GM21390 (cell line): ENCODE results near the gene HOXB3.
A peak's percentile ranks its signal among the peaks of the same experiment; 100 is the strongest.

Experiments
- ATAC-seq: cut with Tn5 transposase; IDR thresholded peaks from one replicate; pipeline ENCODE4 v1.9.1; 2021; ENCODE audit not compliant: unreplicated experiment

HOXB3 gene

GRCh38 chr17:48588528-48588927 lies 1.5 kb downstream of the HOXB3 start:
- no peak for ATAC-seq

- no peak for ATAC-seq
Measured at GRCh38 chr17:48588074-48588415, 2.0 kb downstream of the HOXB3 start.

DNA sequence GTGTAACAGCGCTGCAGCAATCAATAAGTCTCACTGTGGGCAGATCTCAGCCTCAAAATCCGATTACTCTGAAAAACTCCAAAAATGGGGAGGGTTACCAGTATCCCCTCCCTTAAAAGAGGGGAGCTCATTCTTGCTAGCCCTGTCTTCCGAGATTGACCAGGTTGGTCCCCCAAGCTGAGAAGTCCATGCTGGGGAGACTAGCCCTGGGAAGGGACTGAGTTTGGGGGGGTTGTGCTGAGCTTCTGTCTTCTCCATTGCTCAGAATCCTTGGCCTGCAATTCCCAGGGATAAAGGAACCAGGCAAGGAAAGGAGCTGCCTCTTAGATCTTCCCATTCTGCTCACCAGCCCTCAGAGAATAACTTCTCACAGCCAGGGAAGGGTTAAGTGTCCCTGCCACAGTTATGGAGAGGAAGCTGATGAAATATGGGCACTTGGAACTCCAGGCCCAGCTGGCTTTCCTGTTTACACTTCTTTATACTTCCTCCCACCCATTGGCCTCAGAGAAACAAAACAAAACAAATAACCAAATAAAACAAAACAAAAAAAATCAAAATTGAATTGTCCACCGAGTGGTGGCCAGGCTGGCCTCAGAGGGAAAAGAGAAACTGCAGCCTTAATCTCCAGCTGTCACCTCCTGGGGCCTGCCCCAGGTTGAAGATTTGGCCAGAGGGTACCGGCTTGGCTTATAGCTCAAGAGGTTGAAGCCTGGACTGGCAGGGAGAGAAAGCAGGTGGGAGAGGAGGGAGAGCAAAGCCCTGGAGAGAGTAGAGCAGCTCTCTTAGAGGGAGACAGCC lies 2.6 kb downstream of the HOXB3 start:
- ATAC-seq, result no peak

- ATAC-seq, result no peak
Measured at GRCh38 chr17:48586355-48587258, 3.4 kb downstream of the HOXB3 start.

- no peak for ATAC-seq
Measured at GRCh38 chr17:48584223-48584741, 5.8 kb downstream of the HOXB3 start.

- no peak for ATAC-seq
Measured at GRCh38 chr17:48583708-48584222, 6.3 kb downstream of the HOXB3 start.

DNA sequence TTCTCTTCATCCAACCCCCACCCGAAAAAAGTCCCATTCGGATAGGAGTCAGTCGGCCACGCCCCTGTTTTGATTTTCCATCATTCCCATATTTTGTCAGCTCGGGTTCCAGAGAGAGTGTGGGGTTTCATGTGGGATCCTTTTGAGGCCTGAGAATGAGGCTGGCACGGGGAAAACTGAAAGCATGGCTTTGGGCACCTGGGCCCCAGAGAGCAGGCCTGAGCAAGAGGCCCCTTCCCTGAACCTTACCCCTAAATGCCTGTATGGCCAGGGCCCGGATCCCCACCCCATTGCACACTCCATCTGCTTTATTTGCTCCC lies 7.3 kb downstream of the HOXB3 start:
- ATAC-seq, result no peak

DNA sequence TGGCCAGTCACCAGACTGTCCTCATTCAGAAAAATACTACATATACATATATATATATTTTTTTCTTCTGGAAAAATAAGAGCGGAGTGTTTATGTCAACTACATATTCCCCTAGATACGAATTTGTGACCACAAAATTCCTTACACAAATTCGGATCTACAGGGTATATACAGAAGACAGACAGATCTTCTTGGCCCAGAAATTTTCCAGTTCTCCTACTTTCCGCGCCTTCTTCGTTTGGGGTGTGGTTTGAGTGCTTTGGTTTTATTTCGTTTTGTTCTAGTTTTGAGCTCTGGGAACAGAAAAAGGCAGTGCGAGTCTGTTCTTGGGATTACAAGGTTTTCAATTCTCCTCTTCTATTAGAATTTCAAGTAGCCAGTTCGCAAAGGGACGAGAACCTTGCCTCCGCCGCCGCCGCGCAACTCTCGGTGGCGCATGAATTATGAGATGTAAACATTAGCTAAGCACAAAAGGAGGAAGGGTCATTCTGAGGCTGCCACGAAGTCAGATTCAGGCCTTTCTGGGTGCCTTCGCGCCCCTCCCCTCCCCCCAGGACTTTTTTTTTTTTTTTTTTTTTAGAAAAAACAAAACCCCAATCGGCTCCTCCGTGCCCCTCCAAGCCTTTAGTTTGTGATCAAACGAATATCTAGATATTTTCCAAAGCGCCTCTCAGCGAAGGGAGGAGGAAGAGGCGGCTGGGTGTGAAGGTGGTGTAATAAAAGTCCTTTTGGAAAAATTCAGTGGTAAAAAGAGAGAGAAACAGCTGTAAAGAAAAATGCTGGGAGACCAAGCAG lies 10.1 kb downstream of the HOXB3 start:
- ATAC-seq, result no peak

GRCh38 chr17:48579471-48579759 lies 10.6 kb downstream of the HOXB3 start:
- no peak for ATAC-seq

GRCh38 chr17:48578616-48579470 lies 11.2 kb downstream of the HOXB3 start:
- ATAC-seq, result peak; percentile 33

GRCh38 chr17:48577946-48578615 lies 12.0 kb downstream of the HOXB3 start, which contains the start of gene HOXB4:
Gene HOXB4 (minus strand): TSS chr17:48578350. CDS start chr17:48578319, 31 bp downstream.
- peak; percentile 41 for ATAC-seq

DNA sequence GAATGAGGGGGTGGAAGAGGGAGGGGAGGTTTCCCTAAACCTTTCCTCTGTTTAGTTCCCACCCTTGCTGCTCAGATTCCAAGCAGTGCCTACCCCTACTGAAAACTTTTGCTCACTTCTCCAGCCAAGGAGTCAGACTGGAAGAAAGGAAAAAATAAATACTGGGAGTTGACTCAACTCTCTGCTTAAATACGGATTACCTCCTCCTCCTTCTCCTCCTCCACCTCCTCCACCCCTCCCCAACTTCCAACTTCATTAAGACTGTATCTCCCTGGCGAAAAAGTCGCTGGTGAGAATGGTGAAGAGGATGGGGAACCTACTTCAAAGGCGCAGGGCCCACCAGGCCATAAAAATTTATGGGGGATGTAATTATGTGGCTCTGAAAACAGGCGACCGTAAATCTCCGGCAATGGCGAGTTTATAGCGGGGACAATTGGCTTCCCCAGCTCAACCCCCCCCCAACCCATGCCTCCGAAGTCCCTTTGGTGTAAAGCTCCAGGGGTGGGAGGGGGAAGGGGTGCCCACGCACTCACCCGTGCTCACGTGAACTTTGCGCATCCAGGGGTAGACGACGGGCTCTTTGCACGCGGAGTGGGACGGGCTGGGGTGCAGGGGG lies 12.6 kb downstream of the HOXB3 start:
- no peak for ATAC-seq

DNA sequence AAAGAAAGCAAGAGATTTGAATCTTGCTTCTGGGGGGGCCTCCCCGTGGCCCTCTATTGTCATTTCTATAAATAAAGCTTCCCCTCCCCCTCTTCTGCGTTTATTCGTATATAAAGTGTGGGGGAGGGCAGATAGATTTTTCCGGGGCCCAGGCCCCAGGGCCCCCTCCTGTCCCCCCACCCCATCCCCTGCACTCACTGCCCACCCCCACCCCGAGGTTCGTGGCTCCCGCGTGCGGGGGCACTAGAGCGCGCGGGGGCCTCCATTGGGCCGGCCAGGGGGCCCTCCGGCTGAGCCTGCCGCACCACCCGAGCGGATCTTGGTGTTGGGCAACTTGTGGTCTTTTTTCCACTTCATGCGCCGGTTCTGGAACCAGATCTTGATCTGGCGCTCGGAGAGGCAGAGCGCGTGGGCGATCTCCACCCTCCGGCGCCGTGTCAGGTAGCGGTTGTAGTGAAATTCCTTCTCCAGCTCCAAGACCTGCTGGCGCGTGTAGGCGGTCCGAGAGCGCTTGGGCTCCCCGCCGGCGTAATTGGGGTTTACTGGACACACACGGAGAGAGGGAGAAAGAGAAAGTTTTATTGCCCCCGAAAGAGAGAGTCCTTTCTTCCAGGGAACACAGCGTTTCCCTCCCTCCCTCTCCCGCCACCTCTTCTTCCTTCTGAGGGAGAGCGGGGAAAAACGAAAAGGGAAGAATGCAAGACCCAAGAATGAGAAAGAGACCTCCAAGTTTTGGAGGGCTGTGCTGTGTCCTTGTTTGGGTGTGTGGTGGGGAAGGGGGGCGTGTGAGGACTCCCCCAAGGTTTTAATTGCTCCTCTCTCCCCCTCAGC lies 13.3 kb downstream of the HOXB3 start:
- no peak for ATAC-seq

- no peak for ATAC-seq
Measured at GRCh38 chr17:48575673-48576478, 14.2 kb downstream of the HOXB3 start.

- ATAC-seq, result no peak
Measured at GRCh38 chr17:48575066-48575582, 14.9 kb downstream of the HOXB3 start.

DNA sequence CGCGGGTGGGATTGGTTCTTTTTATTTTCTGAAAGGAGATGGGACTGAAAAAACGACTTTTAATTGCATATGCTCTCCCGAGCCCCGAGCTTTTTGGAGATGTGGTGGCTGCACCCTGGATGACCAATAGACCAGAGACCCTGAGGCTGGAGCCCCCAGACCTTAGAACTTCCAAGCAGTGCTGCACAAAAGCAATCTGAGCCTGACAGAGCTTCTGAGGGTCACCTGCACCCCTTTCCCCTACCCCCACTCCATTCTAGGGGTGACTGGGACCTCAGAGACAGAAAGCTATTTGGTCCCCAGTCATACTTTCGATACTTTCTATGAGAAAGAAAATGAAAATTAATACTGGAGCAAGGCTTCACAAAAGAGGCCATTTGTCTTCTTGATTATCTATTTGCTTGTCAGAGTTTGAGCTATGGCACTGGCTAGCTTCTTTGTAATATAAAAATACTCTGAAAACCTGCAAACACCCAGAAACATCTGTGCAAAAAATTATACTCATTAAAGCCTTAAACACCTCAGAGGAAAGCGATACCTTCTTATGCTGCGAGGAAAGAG lies 15.5 kb downstream of the HOXB3 start:
- no peak for ATAC-seq

GRCh38 chr17:48571826-48572417 lies 18.1 kb downstream of the HOXB3 start:
- ATAC-seq, result no peak
